ES-I3 (cell line): ENCODE results near the gene ACTR1B.
"Not testable (repeated sequence)": the region's sequence is repeated elsewhere in the genome, so short reads cannot be mapped to it uniquely, and the experiment has no call there.

Experiments used
- H3K36me3 ChIP-seq: 2 replicates; pipeline ENCODE4 v1.6.1; 2013; ENCODE audit warnings: mild to moderate bottlenecking, low read length, control low read depth, moderate library complexity; ENCODE audit not compliant: insufficient read depth
- H3K4me1 ChIP-seq: 2 replicates; pipeline ENCODE4 v1.6.1; 2013; ENCODE audit warnings: mild to moderate bottlenecking, control low read depth, low read length; ENCODE audit not compliant: insufficient read depth
- H3K9ac ChIP-seq: 2 replicates; pipeline ENCODE4 v1.6.1; 2013; ENCODE audit warnings: low read depth, mild to moderate bottlenecking, low read length, moderate library complexity
- H3K9me3 ChIP-seq: 2 replicates; pipeline ENCODE4 v1.6.1; 2013; ENCODE audit warnings: mild to moderate bottlenecking, low read length, moderate library complexity; ENCODE audit not compliant: control insufficient read depth, insufficient read depth

The ACTR1B gene

GRCh38 chr2:97673182-97673914 lies 9.5 kb upstream of the ACTR1B start:
- Histone ChIP-seq H3K4me1 (peaks cover 17% of the 10 kb centered on the region; the same call in 1 of the 2 replicates), H3K9ac (no peak overlapping the region), H3K9me3 (no peaks in the 10 kb centered on the region), H3K36me3 (no peaks in the 10 kb centered on the region)

GRCh38 chr2:97672606-97673140 lies 8.8 kb upstream of the ACTR1B start:
- not testable (repeated sequence) for H3K36me3 ChIP-seq, H3K9ac ChIP-seq, H3K9me3 ChIP-seq
- peaks cover 17% of the 10 kb centered on the region; the same call in 1 of the 2 replicates for H3K4me1 ChIP-seq

GRCh38 chr2:97671526-97671925 lies 7.7 kb upstream of the ACTR1B start:
- peaks cover 17% of the 10 kb centered on the region; the same call in 1 of the 2 replicates for H3K4me1 ChIP-seq
- no peaks in the 10 kb centered on the region for H3K36me3 ChIP-seq
- H3K9ac ChIP-seq, result no peak overlapping the region
- no peaks in the 10 kb centered on the region for H3K9me3 ChIP-seq

GRCh38 chr2:97670471-97670870 lies 6.6 kb upstream of the ACTR1B start:
- Histone ChIP-seq H3K4me1 (peaks cover 11% of the 10 kb centered on the region; the same call in 1 of the 2 replicates), H3K9me3 (no peaks in the 10 kb centered on the region), H3K36me3 (no peaks in the 10 kb centered on the region), H3K9ac (no peak overlapping the region)

- H3K9ac ChIP-seq, result no peak within 1 kb of the TSS
- H3K36me3 ChIP-seq, result no peaks in the 10 kb centered on the region
- H3K9me3 ChIP-seq, result no peaks in the 10 kb centered on the region
- H3K4me1 ChIP-seq, result peaks cover under 1% of the 10 kb centered on the region; the same call in 1 of the 2 replicates
Measured at GRCh38 chr2:97669448-97669847, 5.6 kb upstream of the ACTR1B start, which contains the start of gene C2orf92. C2orf92 (plus strand) TSS chr2:97669713; CDS start chr2:97669789, 76 bp downstream.

- Histone ChIP-seq H3K9ac (peak overlapping the region; percentile 86), H3K4me1 (peaks cover 9% of the 10 kb centered on the region), H3K36me3 (no peaks in the 10 kb centered on the region; the same call in 1 of the 2 replicates), H3K9me3 (no peaks in the 10 kb centered on the region)
Measured at GRCh38 chr2:97664636-97664970, 759 bp upstream of the ACTR1B start.

GRCh38 chr2:97663626-97663961 lies 250 bp downstream of the ACTR1B start:
- Histone ChIP-seq H3K9ac (peak overlapping the region; percentile 86), H3K4me1 (peaks cover 9% of the 10 kb centered on the region), H3K9me3 (no peaks in the 10 kb centered on the region), H3K36me3 (no peaks in the 10 kb centered on the region; the same call in 1 of the 2 replicates)

GRCh38 chr2:97662895-97663625 lies 784 bp downstream of the ACTR1B start:
- Histone ChIP-seq H3K4me1 (peaks cover 9% of the 10 kb centered on the region), H3K9me3 (no peaks in the 10 kb centered on the region), H3K9ac (peak overlapping the region; percentile 86), H3K36me3 (no peaks in the 10 kb centered on the region; the same call in 1 of the 2 replicates)

GRCh38 chr2:97662386-97662894 lies 1.4 kb downstream of the ACTR1B start:
- no peaks in the 10 kb centered on the region for H3K9me3 ChIP-seq
- peaks cover 9% of the 10 kb centered on the region for H3K4me1 ChIP-seq
- H3K36me3 ChIP-seq, result no peaks in the 10 kb centered on the region; the same call in 1 of the 2 replicates
- peak overlapping the region; percentile 86; the same call in 1 of the 2 replicates for H3K9ac ChIP-seq

- H3K9me3 ChIP-seq, result no peaks in the 10 kb centered on the region
Measured at GRCh38 chr2:97661927-97662326, 1.9 kb downstream of the ACTR1B start.

GRCh38 chr2:97660775-97661389 lies 3.0 kb downstream of the ACTR1B start:
- no peaks in the 10 kb centered on the region for H3K9me3 ChIP-seq
- H3K9ac ChIP-seq, result no peak overlapping the region

More at GRCh38 chr2:97661927-97662326, 1.9 kb downstream of the ACTR1B start:
- H3K4me1 ChIP-seq, result peaks cover 9% of the 10 kb centered on the region
- H3K36me3 ChIP-seq, result no peaks in the 10 kb centered on the region; the same call in 1 of the 2 replicates
- peak overlapping the region; percentile 86; the same call in 1 of the 2 replicates for H3K9ac ChIP-seq

GRCh38 chr2:97660044-97660774 lies 3.6 kb downstream of the ACTR1B start:
- Histone ChIP-seq H3K9me3 (no peaks in the 10 kb centered on the region), H3K36me3 (no peaks in the 10 kb centered on the region; the same call in 1 of the 2 replicates), H3K4me1 (peaks cover 9% of the 10 kb centered on the region), H3K9ac (no peak overlapping the region)

More at GRCh38 chr2:97660775-97661389, 3.0 kb downstream of the ACTR1B start:
- Histone ChIP-seq H3K4me1 (peaks cover 9% of the 10 kb centered on the region), H3K36me3 (no peaks in the 10 kb centered on the region; the same call in 1 of the 2 replicates)

GRCh38 chr2:97659256-97660043 lies 4.4 kb downstream of the ACTR1B start:
- Histone ChIP-seq H3K36me3 (peaks cover 1% of the 10 kb centered on the region), H3K9ac (no peak overlapping the region), H3K4me1 (peaks cover 9% of the 10 kb centered on the region), H3K9me3 (no peaks in the 10 kb centered on the region)
